Nephron progenitor cell (in vitro differentiated cells): ENCODE measurements around the gene SPATA31C2.
"Not testable (repeated sequence)": the region's sequence is repeated elsewhere in the genome, so short reads cannot be mapped to it uniquely, and the experiment has no call there.

ENCODE experiments used
- DNase-seq: peaks from one replicate; pipeline ENCODE4 v3.0.0; 2021
- H3K27ac Mint-ChIP-seq: 2 replicates; pipeline ENCODE4 v1.8.0; 2021; ENCODE audit warnings: mild to moderate bottlenecking, moderate library complexity, mixed read lengths
- H3K27me3 Mint-ChIP-seq: 2 replicates; pipeline ENCODE4 v1.8.0; 2021; ENCODE audit warnings: mild to moderate bottlenecking, low read depth, mixed read lengths; ENCODE audit not compliant: poor library complexity
- H3K36me3 Mint-ChIP-seq: 2 replicates; pipeline ENCODE4 v1.8.0; 2021; ENCODE audit warnings: low read depth, mixed read lengths
- H3K4me1 Mint-ChIP-seq: 2 replicates; pipeline ENCODE4 v1.8.0; 2021; ENCODE audit warnings: mixed read lengths
- H3K4me3 Mint-ChIP-seq: 2 replicates; pipeline ENCODE4 v1.8.0; 2021; ENCODE audit warnings: mild to moderate bottlenecking, moderate library complexity, mixed read lengths
- H3K9me3 Mint-ChIP-seq: 2 replicates; pipeline ENCODE4 v1.8.0; 2021; ENCODE audit warnings: mild to moderate bottlenecking, moderate library complexity, mixed read lengths
- TF ChIP-seq, protein P1 (sequence below): fragments of 200-600 bp; sonication (generic); IDR thresholded peaks from 2 replicates; pipeline ENCODE4 v1.5.0; 2021; ENCODE audit warnings: antibody characterized with exemption

SPATA31C2 gene

GRCh38 chr9:88143179-88143578 lies 4.9 kb upstream of the SPATA31C2 start:
- H3K27me3 Mint-ChIP-seq: peaks cover 17% of the 10 kb centered on the region
- H3K4me1 Mint-ChIP-seq: no peaks in the 10 kb centered on the region
- no peak overlapping the region for H3K27ac Mint-ChIP-seq
- H3K9me3 Mint-ChIP-seq: peaks cover 3% of the 10 kb centered on the region
- H3K4me3 Mint-ChIP-seq: no peak overlapping the region
- TF ChIP-seq, protein P1, sequence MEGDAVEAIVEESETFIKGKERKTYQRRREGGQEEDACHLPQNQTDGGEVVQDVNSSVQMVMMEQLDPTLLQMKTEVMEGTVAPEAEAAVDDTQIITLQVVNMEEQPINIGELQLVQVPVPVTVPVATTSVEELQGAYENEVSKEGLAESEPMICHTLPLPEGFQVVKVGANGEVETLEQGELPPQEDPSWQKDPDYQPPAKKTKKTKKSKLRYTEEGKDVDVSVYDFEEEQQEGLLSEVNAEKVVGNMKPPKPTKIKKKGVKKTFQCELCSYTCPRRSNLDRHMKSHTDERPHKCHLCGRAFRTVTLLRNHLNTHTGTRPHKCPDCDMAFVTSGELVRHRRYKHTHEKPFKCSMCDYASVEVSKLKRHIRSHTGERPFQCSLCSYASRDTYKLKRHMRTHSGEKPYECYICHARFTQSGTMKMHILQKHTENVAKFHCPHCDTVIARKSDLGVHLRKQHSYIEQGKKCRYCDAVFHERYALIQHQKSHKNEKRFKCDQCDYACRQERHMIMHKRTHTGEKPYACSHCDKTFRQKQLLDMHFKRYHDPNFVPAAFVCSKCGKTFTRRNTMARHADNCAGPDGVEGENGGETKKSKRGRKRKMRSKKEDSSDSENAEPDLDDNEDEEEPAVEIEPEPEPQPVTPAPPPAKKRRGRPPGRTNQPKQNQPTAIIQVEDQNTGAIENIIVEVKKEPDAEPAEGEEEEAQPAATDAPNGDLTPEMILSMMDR: no peak
- DNase-seq: no peak
- no peaks in the 10 kb centered on the region for H3K36me3 Mint-ChIP-seq

- DNase-seq, H3K4me1 Mint-ChIP-seq, H3K36me3 Mint-ChIP-seq, H3K9me3 Mint-ChIP-seq, H3K4me3 Mint-ChIP-seq, H3K27me3 Mint-ChIP-seq: not testable (repeated sequence)
- peak overlapping the region; percentile 83 for H3K27ac Mint-ChIP-seq
These were observed 4.7 kb downstream of the SPATA31C2 start for GRCh38 chr9:88133552-88133951.

GRCh38 chr9:88129556-88129955 lies 8.7 kb downstream of the SPATA31C2 start:
- H3K36me3 Mint-ChIP-seq, H3K4me3 Mint-ChIP-seq, H3K27ac Mint-ChIP-seq, DNase-seq, H3K27me3 Mint-ChIP-seq, H3K9me3 Mint-ChIP-seq, H3K4me1 Mint-ChIP-seq: not testable (repeated sequence)

- H3K27me3 Mint-ChIP-seq, H3K27ac Mint-ChIP-seq, DNase-seq, H3K4me1 Mint-ChIP-seq, H3K4me3 Mint-ChIP-seq, H3K36me3 Mint-ChIP-seq, H3K9me3 Mint-ChIP-seq: not testable (repeated sequence)
These were observed 10.5 kb downstream of the SPATA31C2 start for GRCh38 chr9:88127700-88128300.

GRCh38 chr9:88123413-88123812 lies 14.9 kb downstream of the SPATA31C2 start:
- not testable (repeated sequence) for DNase-seq, H3K9me3 Mint-ChIP-seq, H3K27ac Mint-ChIP-seq, H3K4me3 Mint-ChIP-seq, H3K27me3 Mint-ChIP-seq, H3K4me1 Mint-ChIP-seq, H3K36me3 Mint-ChIP-seq

- H3K9me3 Mint-ChIP-seq, H3K27ac Mint-ChIP-seq, H3K4me3 Mint-ChIP-seq, DNase-seq, H3K4me1 Mint-ChIP-seq, H3K36me3 Mint-ChIP-seq, H3K27me3 Mint-ChIP-seq: not testable (repeated sequence)
These were observed 20.2 kb downstream of the SPATA31C2 start for GRCh38 chr9:88118121-88118520.

DNA sequence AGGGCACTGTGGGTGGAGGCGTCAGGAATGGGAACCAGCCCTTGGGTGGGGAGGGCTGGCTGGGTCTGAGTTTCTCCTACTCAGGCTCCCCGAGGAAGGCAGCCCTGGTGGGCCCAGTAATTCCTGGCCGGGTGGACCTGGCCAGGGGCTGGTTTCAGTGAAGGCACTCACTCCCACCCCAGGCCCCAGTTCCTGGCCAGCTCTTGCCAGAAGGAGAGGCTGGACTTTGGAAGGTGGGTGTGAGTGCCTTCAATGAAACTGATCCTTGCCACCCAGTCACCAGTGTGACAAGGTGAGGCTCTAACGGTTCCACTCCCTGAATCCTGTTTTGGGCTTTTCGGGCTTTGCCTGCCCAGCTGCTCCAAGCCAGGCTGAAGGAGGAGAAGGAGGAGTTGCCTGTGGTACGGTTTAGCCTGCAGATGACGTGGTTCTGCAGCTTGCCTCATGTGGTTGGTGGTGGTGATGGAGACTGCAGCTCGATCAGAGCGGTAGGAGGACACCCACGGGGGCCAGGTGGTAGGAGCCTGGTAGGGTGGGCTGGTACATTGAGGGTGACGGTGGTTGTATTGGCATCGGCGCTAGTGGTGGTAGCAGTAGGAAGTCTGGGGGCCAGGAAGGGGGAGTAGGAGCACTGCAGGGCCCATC lies 23.2 kb downstream of the SPATA31C2 start:
- not testable (repeated sequence) for H3K4me3 Mint-ChIP-seq, DNase-seq, H3K36me3 Mint-ChIP-seq, H3K27ac Mint-ChIP-seq, H3K4me1 Mint-ChIP-seq, H3K9me3 Mint-ChIP-seq, H3K27me3 Mint-ChIP-seq

GRCh38 chr9:88114283-88114967 lies 23.9 kb downstream of the SPATA31C2 start:
- not testable (repeated sequence) for H3K9me3 Mint-ChIP-seq, H3K4me3 Mint-ChIP-seq, H3K4me1 Mint-ChIP-seq, DNase-seq, H3K27me3 Mint-ChIP-seq, H3K27ac Mint-ChIP-seq, H3K36me3 Mint-ChIP-seq

DNA sequence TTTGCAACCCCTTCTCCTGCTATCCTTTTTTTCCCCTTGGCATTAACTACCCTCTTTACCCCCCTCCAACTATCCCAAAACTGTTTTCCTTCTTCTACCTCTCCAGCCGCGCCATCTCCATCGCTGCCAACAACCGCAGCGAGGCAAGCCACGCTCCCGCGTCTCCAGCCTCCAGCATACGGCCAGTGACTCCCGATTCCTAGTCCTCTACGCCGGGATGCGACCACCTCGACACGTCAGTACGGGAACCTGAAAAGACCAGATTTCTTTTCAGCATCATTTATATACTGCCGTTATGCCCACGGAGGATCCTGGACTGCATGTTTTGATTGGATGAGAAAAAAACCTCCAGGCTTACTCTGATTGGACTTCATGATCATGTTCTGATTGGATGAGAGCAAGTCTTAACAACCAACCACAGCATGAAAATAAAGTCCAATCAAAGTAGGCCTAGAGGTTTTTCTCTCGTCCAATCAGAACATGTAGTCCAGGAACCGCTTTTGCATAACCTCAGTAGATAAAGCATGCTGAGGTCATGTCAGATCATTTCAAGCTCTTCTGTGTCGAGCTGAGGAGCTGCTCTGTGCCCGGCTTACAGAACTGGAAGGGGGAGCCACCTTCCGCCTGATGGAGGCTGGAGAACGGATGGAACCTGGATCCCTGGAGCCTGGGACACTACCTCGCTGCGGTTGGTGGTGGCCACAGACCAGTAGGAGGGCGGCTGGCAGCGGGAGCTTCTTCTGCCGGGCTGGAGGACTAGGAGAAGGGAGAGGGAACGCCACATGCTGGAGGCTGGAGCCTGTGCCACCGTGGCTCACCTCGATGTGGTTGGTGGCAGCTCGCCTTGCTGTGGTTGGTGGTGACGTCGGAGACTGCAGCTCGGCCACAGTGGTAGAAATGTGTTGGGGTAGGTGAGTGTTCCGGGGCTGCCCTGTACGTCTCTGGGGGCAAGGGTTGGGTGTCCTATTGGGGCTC lies 24.8 kb downstream of the SPATA31C2 start:
- H3K27me3 Mint-ChIP-seq: not testable (repeated sequence)

More for the DNA sequence above, 24.8 kb downstream of the SPATA31C2 start:
- H3K27ac Mint-ChIP-seq, H3K4me1 Mint-ChIP-seq, H3K36me3 Mint-ChIP-seq, DNase-seq, H3K9me3 Mint-ChIP-seq, H3K4me3 Mint-ChIP-seq: not testable (repeated sequence)
